Endothelial cell of umbilical vein (primary cell): Measurements from ENCODE around the gene IL15. TPM values are rescaled to one million over a fixed set of nuclear protein-coding genes. Genes with fewer than 3 reads are reported as not detected.

Experiments used
- BruUV-seq: library from RNA; stranded (reverse); fragments of 400-500 nt; replicated peaks from 2 replicates; lab custom pipeline; 2021; lab: Mats Ljungman, UMichigan
- CTCF ChIA-PET: fragments of 300-600, 350-600 bp; sonication (Branson Sonifier 250); formaldehyde crosslinking; loops from one replicate; lab custom pipeline; 2021; ENCODE audit warnings: antibody characterized with exemption, inconsistent platforms; lab: Charles Lee
- POLR2A ChIA-PET: fragments of 300-600, 350-600 bp; sonication (Branson Sonifier 250); formaldehyde crosslinking; loops from one replicate; lab custom pipeline; 2021; ENCODE audit warnings: antibody characterized with exemption, inconsistent platforms; lab: Charles Lee
- DNase-seq: peaks from one replicate; pipeline ENCODE4 v3.0.0-alpha.2; 2011; ENCODE audit warnings: low read depth, low spot score
- FAIRE-seq: peaks from 2 replicates; lab custom pipeline; 2011; peaks lifted over from hg19 to GRCh38; lab: Jason Lieb, UNC
- H2AFZ ChIP-seq: 2 replicates; pipeline ENCODE4 v1.6.0; 2012; ENCODE audit warnings: low read depth, low read length, control low read depth, inconsistent platforms
- H3K27ac ChIP-seq: 2 replicates; pipeline ENCODE4 v1.5.1; 2011; ENCODE audit warnings: low read depth, mild to moderate bottlenecking, control low read depth, low read length, moderate library complexity; ENCODE audit not compliant: insufficient read depth
- H3K27me3 ChIP-seq, 2 experiments: 2 replicates each; pipeline versions ENCODE4 v1.6.0 to v1.6.1; 2011; ENCODE audit warnings: low read length in 2 of 2, mixed read lengths in 1 of 2; ENCODE audit not compliant: control insufficient read depth in 2 of 2, insufficient read depth in 2 of 2
- H3K36me3 ChIP-seq, 2 experiments: 2 replicates in 1 of 2; 3 replicates in 1 of 2; pipeline ENCODE4 v1.5.1; 2011; ENCODE audit warnings: low read length in 2 of 2, mild to moderate bottlenecking in 1 of 2, moderate library complexity in 1 of 2; ENCODE audit not compliant: control insufficient read depth in 2 of 2, insufficient read depth in 2 of 2; ENCODE audit errors: extremely low read depth in 1 of 2
- H3K4me1 ChIP-seq: 3 replicates; pipeline ENCODE4 v1.5.1; 2011; ENCODE audit warnings: mild to moderate bottlenecking, low read length; ENCODE audit not compliant: control insufficient read depth, insufficient read depth; ENCODE audit errors: extremely low read depth
- H3K4me2 ChIP-seq: 2 replicates; pipeline ENCODE4 v1.6.1; 2011; ENCODE audit warnings: low read length, control low read depth, mixed read lengths; ENCODE audit not compliant: insufficient read depth
- H3K4me3 ChIP-seq, 3 experiments: fragments of 200-600 bp in 1 of 3; sonication (generic), shearing (Covaris generic) in 1 of 3; replicated peaks in 1 of 3; 2 replicates each; pipeline ENCODE4 v1.5.1; 2011 to 2016; ENCODE audit warnings: control low read depth in 3 of 3, low read length in 3 of 3, mild to moderate bottlenecking in 2 of 3, inconsistent platforms in 1 of 3, low read depth in 1 of 3, moderate library complexity in 1 of 3; ENCODE audit not compliant: insufficient read depth in 1 of 3
- H3K79me2 ChIP-seq: 2 replicates; pipeline ENCODE4 v1.6.0; 2012; ENCODE audit warnings: low read length, inconsistent platforms; ENCODE audit not compliant: control insufficient read depth, insufficient read depth
- H3K9ac ChIP-seq: replicated peaks from 2 replicates; pipeline ENCODE3; 2011; ENCODE audit warnings: low read length, control low read depth; ENCODE audit not compliant: insufficient read depth; ENCODE audit errors: extremely low read depth
- H3K9me1 ChIP-seq: replicated peaks from 3 replicates; pipeline ENCODE4 v1.6.0; 2011; ENCODE audit warnings: mild to moderate bottlenecking, low read length; ENCODE audit not compliant: control insufficient read depth, insufficient read depth; ENCODE audit errors: extremely low read depth
- H3K9me3 ChIP-seq: replicated peaks from 2 replicates; pipeline ENCODE4 v1.5.1; 2012; ENCODE audit warnings: low read length, inconsistent platforms; ENCODE audit not compliant: control insufficient read depth, insufficient read depth
- H4K20me1 ChIP-seq: replicated peaks from 2 replicates; pipeline ENCODE3; 2011; ENCODE audit warnings: mild to moderate bottlenecking, low read length; ENCODE audit not compliant: control insufficient read depth, insufficient read depth; ENCODE audit errors: extremely low read depth
- FOS ChIP-seq: IDR thresholded peaks from 2 replicates; pipeline ENCODE4 v1.6.1; 2011; ENCODE audit warnings: mild to moderate bottlenecking, low read length, moderate library complexity, borderline replicate concordance; ENCODE audit not compliant: insufficient read depth
- GATA2 ChIP-seq: IDR thresholded peaks from 2 replicates; pipeline ENCODE4 v1.7.0; 2011; ENCODE audit warnings: low read depth, mild to moderate bottlenecking, moderate library complexity, mixed read lengths, low read length; ENCODE audit not compliant: insufficient read length, insufficient read depth
- JUN ChIP-seq: IDR thresholded peaks from 2 replicates; pipeline ENCODE4 v1.6.1; 2011; ENCODE audit warnings: borderline replicate concordance, low read depth; ENCODE audit not compliant: insufficient read length, insufficient read depth
- MAX ChIP-seq: IDR thresholded peaks from 2 replicates; pipeline ENCODE4 v1.6.1; 2011; ENCODE audit not compliant: insufficient read depth, insufficient read length
- POLR2A ChIP-seq: IDR thresholded peaks from 2 replicates; pipeline ENCODE4 v1.6.1; 2012; ENCODE audit warnings: low read depth, mild to moderate bottlenecking, control low read depth, low read length
- POLR2AphosphoS5 ChIP-seq: IDR thresholded peaks from 2 replicates; pipeline ENCODE4 v1.6.1; 2012; ENCODE audit warnings: low read depth, mild to moderate bottlenecking, control low read depth, low read length, moderate library complexity; ENCODE audit not compliant: insufficient read depth
- dilution Hi-C: fragments of 300-500 bp; cut with MboI; formaldehyde crosslinking; loops from one replicate; pipeline ENCODE4 v1.15.0; 2019; ENCODE audit warnings: low sequenced_read_pairs; ENCODE audit not compliant: extremely low pct_ligation_motif_present
- intact Hi-C: fragments of 100-400 bp; cut with micrococcal nuclease; formaldehyde crosslinking; loops from one replicate; pipeline ENCODE4 v1.10.0; 2022
- polyA plus RNA-seq, 4 experiments: library from polyadenylated mRNA; depleted of rRNA in 3 of 4; stranded (reverse) in 3 of 4; unstranded in 1 of 4; fragments of >200 nt; gene quantifications; 2 replicates each; pipeline versions ENCODE4 v1.2.1 to v1.2.3, GENCODE V29; 2011 to 2012; ENCODE audit warnings: missing spikeins in 1 of 4
- total RNA-seq: library from RNA; stranded (reverse); gene quantifications from 2 replicates; pipeline ENCODE4 v1.2.3, GENCODE V29; 2021
- TF ChIP-seq, protein P1 (sequence below), 2 donors: IDR thresholded peaks; 1 replicate in 1 of 2; 2 replicates in 1 of 2; pipeline ENCODE4 v1.5.1; 2011; ENCODE audit warnings: low read length in 2 of 2, mild to moderate bottlenecking in 2 of 2, moderate library complexity in 2 of 2, control low read depth in 1 of 2, inconsistent platforms in 1 of 2, low read depth in 1 of 2; ENCODE audit not compliant: insufficient read depth in 1 of 2; ENCODE audit errors: extremely low read depth in 1 of 2

IL15 gene
- total and polyA plus RNA-seq, 2 donors (not counting 3 experiments of a cell fraction or from before 2014, with no cell fraction given): 3.0 to 3.1 TPM

GRCh38 chr4:141713771-141714445 is 77.5 kb downstream of the IL15 start:
- Histone ChIP-seq H3K4me3 (no peak overlapping the region), H3K9ac (no peak overlapping the region), H3K27ac (no peak overlapping the region), H3K27me3 (no peaks in the 10 kb centered on the region), H3K79me2 (no peaks in the 10 kb centered on the region), H3K36me3 (no peaks in the 10 kb centered on the region), H3K4me2 (no peak overlapping the region), H3K9me3 (no peaks in the 10 kb centered on the region), H3K4me1 (peaks cover 4% of the 10 kb centered on the region), H2AFZ (peak overlapping the region; percentile 43), H4K20me1 (no peaks in the 10 kb centered on the region), H3K9me1 (no peaks in the 10 kb centered on the region)
- DNase-seq (peak; percentile 34), FAIRE-seq (peak; percentile 40)
- no TSS peak for BruUV-seq
- dilution Hi-C loops (no loop called here), intact Hi-C loops (loop anchor here (2.0 kb wide), 1 partner anchor 409 kb away; no protein-coding TSS in a partner anchor)
- CTCF ChIA-PET: interaction anchor here (1.3 kb wide), 1 partner anchor 11 kb away, joined by 5 read pairs; no protein-coding TSS in a partner anchor
- no peak for TF ChIP-seq POLR2A
- TF ChIP-seq JUN: no peak
- peak; percentile 29 for TF ChIP-seq FOS
- TF ChIP-seq, protein P1, sequence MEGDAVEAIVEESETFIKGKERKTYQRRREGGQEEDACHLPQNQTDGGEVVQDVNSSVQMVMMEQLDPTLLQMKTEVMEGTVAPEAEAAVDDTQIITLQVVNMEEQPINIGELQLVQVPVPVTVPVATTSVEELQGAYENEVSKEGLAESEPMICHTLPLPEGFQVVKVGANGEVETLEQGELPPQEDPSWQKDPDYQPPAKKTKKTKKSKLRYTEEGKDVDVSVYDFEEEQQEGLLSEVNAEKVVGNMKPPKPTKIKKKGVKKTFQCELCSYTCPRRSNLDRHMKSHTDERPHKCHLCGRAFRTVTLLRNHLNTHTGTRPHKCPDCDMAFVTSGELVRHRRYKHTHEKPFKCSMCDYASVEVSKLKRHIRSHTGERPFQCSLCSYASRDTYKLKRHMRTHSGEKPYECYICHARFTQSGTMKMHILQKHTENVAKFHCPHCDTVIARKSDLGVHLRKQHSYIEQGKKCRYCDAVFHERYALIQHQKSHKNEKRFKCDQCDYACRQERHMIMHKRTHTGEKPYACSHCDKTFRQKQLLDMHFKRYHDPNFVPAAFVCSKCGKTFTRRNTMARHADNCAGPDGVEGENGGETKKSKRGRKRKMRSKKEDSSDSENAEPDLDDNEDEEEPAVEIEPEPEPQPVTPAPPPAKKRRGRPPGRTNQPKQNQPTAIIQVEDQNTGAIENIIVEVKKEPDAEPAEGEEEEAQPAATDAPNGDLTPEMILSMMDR (IDR thresholded peaks at IDR 0.05; ENCODE audit: extremely low read depth in 1 of 2, insufficient read depth in 1 of 2, low read depth in 1 of 2, low read length in 2 of 2): no peak
- POLR2A ChIA-PET: no interaction called here

- TF ChIP-seq MAX (no peak), POLR2A (no peak), GATA2 (no peak), POLR2AphosphoS5 (no peak)
- intact Hi-C loops (no loop called here), dilution Hi-C loops (no loop called here)
- Histone ChIP-seq H3K36me3 (no peaks in the 10 kb centered on the region), H4K20me1 (no peaks in the 10 kb centered on the region), H3K4me3 (no peak overlapping the region), H3K27ac (no peak overlapping the region), H3K27me3 (no peaks in the 10 kb centered on the region), H3K9ac (no peak overlapping the region), H3K4me1 (no peaks in the 10 kb centered on the region), H3K4me2 (no peak overlapping the region), H3K79me2 (no peaks in the 10 kb centered on the region), H3K9me1 (peaks cover 2% of the 10 kb centered on the region), H3K9me3 (no peaks in the 10 kb centered on the region), H2AFZ (no peak overlapping the region)
- no peak for DNase-seq
- ChIA-PET CTCF (no interaction called here), POLR2A (no interaction called here)
- no peak for FAIRE-seq
- BruUV-seq: no TSS peak
Measured at GRCh38 chr4:141719585-141719984, 83.2 kb downstream of the IL15 start.
